Stimulated activated CD8-positive, alpha-beta memory T cell treated with anti-CD3 and anti-CD28 coated beads, Interleukin-15, amount 100 ng/mL, for 48 hours (primary cell): ENCODE data around the gene OR1B1.
"Not testable (repeated sequence)": the region's sequence is repeated elsewhere in the genome, so short reads cannot be mapped to it uniquely, and the experiment has no call there.

Source experiments
- DNase-seq, 2 donors: peaks; one replicate each; pipeline ENCODE4 v3.0.0-alpha.2; 2020; ENCODE audit warnings: low read depth in 2 of 2

The OR1B1 gene

GRCh38 chr9:122657527-122657926 is at the start of gene OR1B1:
Gene OR1B1, minus strand, starts transcription at chr9:122657627.
- DNase-seq, result no peak

GRCh38 chr9:122695696-122696095 is 38.3 kb upstream of the OR1B1 start:
- no peak for DNase-seq

- no peak for DNase-seq
Observed at GRCh38 chr9:122684851-122685250, 27.4 kb upstream of the OR1B1 start.

GRCh38 chr9:122672481-122672880 is 15.1 kb upstream of the OR1B1 start:
- DNase-seq, result no peak

- DNase-seq, result no peak
Observed at GRCh38 chr9:122661416-122661815, 4.0 kb upstream of the OR1B1 start, which contains the start of gene OR1L1. Gene OR1L1, plus strand, starts transcription at chr9:122661716. Its CDS starts 0 bp downstream, at chr9:122661716.

- no peak for DNase-seq
Observed at GRCh38 chr9:122656378-122656777, 1.0 kb downstream of the OR1B1 start.

GRCh38 chr9:122642226-122642625 is 15.2 kb downstream of the OR1B1 start:
- DNase-seq, result no peak

GRCh38 chr9:122619996-122620395 is 37.4 kb downstream of the OR1B1 start:
- no peak for DNase-seq

GRCh38 chr9:122614362-122614761 is 43.1 kb downstream of the OR1B1 start, which contains the start of gene OR1Q1:
Gene OR1Q1, plus strand, starts transcription at chr9:122614738. Its CDS starts 0 bp downstream, at chr9:122614738.
- DNase-seq, result no peak

- no peak for DNase-seq
Observed at GRCh38 chr9:122609804-122610203, 47.6 kb downstream of the OR1B1 start.

GRCh38 chr9:122606587-122606986 is 50.8 kb downstream of the OR1B1 start:
- no peak for DNase-seq

- DNase-seq, result no peak
Observed at GRCh38 chr9:122605691-122606090, 51.7 kb downstream of the OR1B1 start.

GRCh38 chr9:122583284-122583683 is 74.1 kb downstream of the OR1B1 start, which contains the start of gene OR1L8:
Gene OR1L8, minus strand, starts transcription at chr9:122583384. Its CDS starts 14,907 bp downstream, at chr9:122568477.
- not testable (repeated sequence) for DNase-seq

- no peak for DNase-seq
Observed at GRCh38 chr9:122580360-122580759, 77.1 kb downstream of the OR1B1 start.

GRCh38 chr9:122579874-122580273 is 77.6 kb downstream of the OR1B1 start:
- no peak for DNase-seq
